NT2/D1 (cell line): ENCODE data around the gene KLHL7.

Experiments
- SUZ12 ChIP-seq: IDR thresholded peaks from 2 replicates; pipeline ENCODE4 v1.6.1; 2011; ENCODE audit not compliant: insufficient read length, insufficient read depth; ENCODE audit errors: extremely low read depth
- YY1 ChIP-seq: IDR thresholded peaks from 2 replicates; pipeline ENCODE4 v1.6.1; 2011; ENCODE audit not compliant: insufficient read length, insufficient read depth
- ZNF274 ChIP-seq: IDR thresholded peaks from 2 replicates; pipeline ENCODE4 v1.6.1; 2011; ENCODE audit warnings: mild to moderate bottlenecking, low read depth, low read length

DNA sequence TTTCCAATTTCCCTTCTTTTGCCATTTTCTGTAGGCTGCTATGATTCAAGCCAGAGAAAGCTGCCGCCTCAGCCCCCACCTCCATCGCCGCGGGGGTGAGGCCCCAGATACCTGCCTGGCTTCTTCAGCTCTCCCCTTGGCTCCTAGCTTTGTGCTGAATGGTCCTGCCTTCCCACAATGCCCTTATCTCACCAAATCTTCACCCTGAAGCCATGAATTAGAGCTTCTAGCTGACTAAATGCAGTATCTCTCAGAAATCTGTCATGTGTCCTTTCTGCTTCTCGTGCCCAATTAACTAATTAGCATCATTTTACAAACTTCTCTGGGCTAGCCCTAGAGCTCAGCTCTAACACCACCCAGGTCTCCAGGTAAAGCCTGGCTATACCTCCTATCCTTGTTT lies 108.8 kb downstream of the KLHL7 start:
- no peak for TF ChIP-seq SUZ12
- no peak for TF ChIP-seq ZNF274
- TF ChIP-seq YY1 = no peak
